SK-N-SH (cell line): Measurements from ENCODE around the gene IL15RA. TPM values are rescaled to one million over a fixed set of nuclear protein-coding genes. Genes with fewer than 3 reads are reported as not detected.

Experiments
- CTCF ChIA-PET: fragments of 300-600, 350-600 bp; formaldehyde crosslinking; extraction: SDS; loops from one replicate; lab custom pipeline; 2021; lab: Yijun Ruan, JAX
- POLR2A ChIA-PET: fragments of 350-600 bp; sonication (Branson Sonifier 250); formaldehyde crosslinking; extraction: SDS; loops from one replicate; lab custom pipeline; 2020; ENCODE audit warnings: antibody characterized with exemption, inconsistent platforms; lab: Yijun Ruan, JAX
- DNase-seq: peaks from one replicate; pipeline ENCODE4 v3.0.0; 2012
- H2AFZ ChIP-seq: fragments of 200-600 bp; sonication (generic); 2 replicates; pipeline ENCODE4 v1.8.1; 2016; ENCODE audit warnings: antibody characterized with exemption, mild to moderate bottlenecking, low read depth
- H3F3A ChIP-seq: fragments of 200-600 bp; sonication (generic); replicated peaks from 2 replicates; pipeline ENCODE3; 2016; ENCODE audit warnings: antibody characterized with exemption, mild to moderate bottlenecking; ENCODE audit not compliant: insufficient read depth
- H3K27ac ChIP-seq, 2 experiments: fragments of 200-500 bp in 1 of 2; fragments of 200-600 bp in 1 of 2; sonication (Bioruptor generic) in 1 of 2; sonication (generic), shearing (Covaris generic) in 1 of 2; 2 replicates each; pipeline versions ENCODE4 v1.5.1 to v1.6.1; 2014 to 2016; ENCODE audit warnings: low read depth in 2 of 2, inconsistent platforms in 1 of 2, low read length in 1 of 2, mild to moderate bottlenecking in 1 of 2, mixed read lengths in 1 of 2
- H3K27me3 ChIP-seq: fragments of 200-600 bp; sonication (generic), shearing (Covaris generic); 2 replicates; pipeline ENCODE4 v1.6.1; 2016; ENCODE audit warnings: mixed run types; ENCODE audit not compliant: insufficient read depth
- H3K36me3 ChIP-seq, 2 experiments: fragments of 200-500 bp in 1 of 2; fragments of 200-600 bp in 1 of 2; sonication (Bioruptor generic) in 1 of 2; sonication (generic) in 1 of 2; replicated peaks in 1 of 2; 2 replicates each; pipeline versions ENCODE3 to v1.5.1; 2014 to 2016; ENCODE audit warnings: low read length in 1 of 2, mild to moderate bottlenecking in 1 of 2; ENCODE audit not compliant: insufficient read depth in 2 of 2, control insufficient read depth in 1 of 2
- H3K4me1 ChIP-seq, 2 experiments: fragments of 200-500 bp in 1 of 2; fragments of 200-600 bp in 1 of 2; sonication (Bioruptor generic) in 1 of 2; sonication (generic), shearing (Covaris generic) in 1 of 2; 2 replicates each; pipeline versions ENCODE4 v1.5.1 to v1.6.1; 2014 to 2016; ENCODE audit warnings: low read depth in 1 of 2, low read length in 1 of 2, mixed run types in 1 of 2; ENCODE audit not compliant: insufficient read depth in 2 of 2, control insufficient read depth in 1 of 2
- H3K4me2 ChIP-seq: fragments of 200-600 bp; sonication (generic), shearing (Covaris generic); 2 replicates; pipeline ENCODE4 v1.6.1; 2017; ENCODE audit warnings: mixed run types
- H3K4me3 ChIP-seq, 2 experiments: fragments of 200-500 bp in 1 of 2; fragments of 200-600 bp in 1 of 2; sonication (Bioruptor generic) in 1 of 2; sonication (generic), shearing (Covaris generic) in 1 of 2; 2 replicates each; pipeline versions ENCODE4 v1.5.1 to v1.8.1; 2014 to 2016; ENCODE audit warnings: low read depth in 2 of 2, inconsistent platforms in 1 of 2, low read length in 1 of 2, mild to moderate bottlenecking in 1 of 2, mixed read lengths in 1 of 2, moderate library complexity in 1 of 2
- H3K79me2 ChIP-seq: fragments of 200-600 bp; sonication (generic); 2 replicates; pipeline ENCODE4 v1.8.1; 2017; ENCODE audit warnings: mild to moderate bottlenecking; ENCODE audit not compliant: insufficient read depth
- H3K9ac ChIP-seq: fragments of 200-600 bp; sonication (generic); 2 replicates; pipeline ENCODE4 v1.6.1; 2017; ENCODE audit warnings: mixed run types
- H3K9me2 ChIP-seq: fragments of 200-600 bp; sonication (generic); 2 replicates; pipeline ENCODE4 v1.6.1; 2017; ENCODE audit warnings: mixed run types
- H3K9me3 ChIP-seq: fragments of 200-600 bp; sonication (generic); 2 replicates; pipeline ENCODE4 v1.6.1; 2017; ENCODE audit warnings: mixed run types, mild to moderate bottlenecking, moderate library complexity
- H4K20me1 ChIP-seq: fragments of 200-600 bp; sonication (generic); 2 replicates; pipeline ENCODE4 v1.6.1; 2017; ENCODE audit warnings: mild to moderate bottlenecking, mixed run types; ENCODE audit not compliant: insufficient read depth
- ELF1 ChIP-seq: IDR thresholded peaks from 2 replicates; pipeline ENCODE4 v1.4.0; 2012
- EP300 ChIP-seq, 2 experiments: IDR thresholded peaks; 2 replicates each; pipeline versions ENCODE4 v1.4.0 to v1.6.1; 2012; ENCODE audit warnings: borderline replicate concordance in 1 of 2, low read depth in 1 of 2, low read length in 1 of 2
- FOXJ3 ChIP-seq: sonication (generic); formaldehyde crosslinking; IDR thresholded peaks from 2 replicates; pipeline ENCODE4 v1.5.1; 2020; ENCODE audit warnings: mild to moderate bottlenecking, missing genetic modification reagents
- FOXM1 ChIP-seq: IDR thresholded peaks from 2 replicates; pipeline ENCODE4 v1.4.0; 2012; ENCODE audit warnings: low read depth, mild to moderate bottlenecking
- GATA2 ChIP-seq: sonication (generic); formaldehyde crosslinking; IDR thresholded peaks from 2 replicates; pipeline ENCODE4 v1.5.0; 2020; ENCODE audit warnings: mild to moderate bottlenecking, missing genetic modification reagents
- JUND ChIP-seq: IDR thresholded peaks from 2 replicates; pipeline ENCODE4 v1.4.0; 2012
- MXI1 ChIP-seq: IDR thresholded peaks from 2 replicates; pipeline ENCODE4 v1.6.1; 2012; ENCODE audit warnings: mild to moderate bottlenecking, low read depth, low read length, improper control_type of control experiment
- NRF1 ChIP-seq: IDR thresholded peaks from 2 replicates; pipeline ENCODE4 v1.6.1; 2012; ENCODE audit warnings: low read depth, mild to moderate bottlenecking, low read length
- POLR2AphosphoS5 ChIP-seq: IDR thresholded peaks from 2 replicates; pipeline ENCODE4 v1.6.1; 2012; ENCODE audit warnings: low read depth, low read length
- SIN3A ChIP-seq: IDR thresholded peaks from 2 replicates; pipeline ENCODE4 v1.6.1; 2012; ENCODE audit warnings: low read depth, mild to moderate bottlenecking, low read length, moderate library complexity, borderline replicate concordance
- SMC3 ChIP-seq: IDR thresholded peaks from 2 replicates; pipeline ENCODE4 v1.6.1; 2012; ENCODE audit warnings: low read depth, low read length, improper control_type of control experiment
- TAF1 ChIP-seq: IDR thresholded peaks from 2 replicates; pipeline ENCODE4 v1.6.1; 2012; ENCODE audit warnings: low read depth, mild to moderate bottlenecking, low read length, moderate library complexity, borderline replicate concordance
- TCF12 ChIP-seq: IDR thresholded peaks from 2 replicates; pipeline ENCODE4 v1.4.0; 2012
- USF2 ChIP-seq: fragments of 150-350 bp; IDR thresholded peaks from 2 replicates; pipeline ENCODE4 v1.6.1; 2017; ENCODE audit warnings: antibody characterized with exemption, low read length, low read depth, borderline replicate concordance
- ZBTB33 ChIP-seq: IDR thresholded peaks from 2 replicates; pipeline ENCODE4 v1.4.0; 2012; ENCODE audit warnings: low read depth, borderline replicate concordance
- WGBS: methylation state at CpG from one replicate; pipeline ENCODE4 v1.1.6; 2017; ENCODE audit warnings: low lambda C conversion rate; 5-methylcytosine and 5-hydroxymethylcytosine counted together
- polyA plus RNA-seq, 3 experiments: library from polyadenylated mRNA; depleted of rRNA; stranded (reverse); fragments of >200 nt; gene quantifications; 2 replicates each; pipeline ENCODE4 v1.2.3, GENCODE V29; 2012
- TF ChIP-seq, protein P1 (sequence below): IDR thresholded peaks from 2 replicates; pipeline ENCODE4; 2012
- TF ChIP-seq, protein P2 (sequence below): fragments of 200-600 bp; sonication (generic); IDR thresholded peaks from 2 replicates; pipeline ENCODE4 v1.6.1; 2017; ENCODE audit warnings: antibody characterized with exemption, mild to moderate bottlenecking, moderate library complexity

The IL15RA gene
- polyA plus RNA-seq, 1 of the 3 experiments (the other 2 are of a cell fraction): 2.1 TPM

GRCh38 chr10:5953676-5954075 is 23.7 kb downstream of the IL15RA start:
- ChIA-PET POLR2A (interaction anchor here (0.6 kb wide), 1 partner anchor 31 kb away, joined by 5 read pairs; no protein-coding TSS in a partner anchor), CTCF (interaction anchor here (1.6 to 1.9 kb wide), 2 partner anchors 61 to 133 kb away, joined by 4 to 6 read pairs; no protein-coding TSS in a partner anchor)
- TF ChIP-seq MXI1 (no peak), USF2 (no peak), ELF1 (no peak), SMC3 (no peak), TAF1 (no peak), NRF1 (no peak), GATA2 (no peak), POLR2AphosphoS5 (no peak), TCF12 (no peak), FOXM1 (no peak), FOXJ3 (CRISPR knock-in tag) (no peak), SIN3A (no peak), EP300 (IDR thresholded peaks at IDR 0.05; ENCODE audit: borderline replicate concordance in 1 of 2, low read depth in 1 of 2, low read length in 1 of 2) (no peak), JUND (no peak), ZBTB33 (no peak)
- TF ChIP-seq, protein P1, sequence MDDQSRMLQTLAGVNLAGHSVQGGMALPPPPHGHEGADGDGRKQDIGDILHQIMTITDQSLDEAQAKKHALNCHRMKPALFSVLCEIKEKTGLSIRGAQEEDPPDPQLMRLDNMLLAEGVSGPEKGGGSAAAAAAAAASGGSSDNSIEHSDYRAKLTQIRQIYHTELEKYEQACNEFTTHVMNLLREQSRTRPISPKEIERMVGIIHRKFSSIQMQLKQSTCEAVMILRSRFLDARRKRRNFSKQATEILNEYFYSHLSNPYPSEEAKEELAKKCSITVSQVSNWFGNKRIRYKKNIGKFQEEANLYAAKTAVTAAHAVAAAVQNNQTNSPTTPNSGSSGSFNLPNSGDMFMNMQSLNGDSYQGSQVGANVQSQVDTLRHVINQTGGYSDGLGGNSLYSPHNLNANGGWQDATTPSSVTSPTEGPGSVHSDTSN: no peak
- TF ChIP-seq, protein P2, sequence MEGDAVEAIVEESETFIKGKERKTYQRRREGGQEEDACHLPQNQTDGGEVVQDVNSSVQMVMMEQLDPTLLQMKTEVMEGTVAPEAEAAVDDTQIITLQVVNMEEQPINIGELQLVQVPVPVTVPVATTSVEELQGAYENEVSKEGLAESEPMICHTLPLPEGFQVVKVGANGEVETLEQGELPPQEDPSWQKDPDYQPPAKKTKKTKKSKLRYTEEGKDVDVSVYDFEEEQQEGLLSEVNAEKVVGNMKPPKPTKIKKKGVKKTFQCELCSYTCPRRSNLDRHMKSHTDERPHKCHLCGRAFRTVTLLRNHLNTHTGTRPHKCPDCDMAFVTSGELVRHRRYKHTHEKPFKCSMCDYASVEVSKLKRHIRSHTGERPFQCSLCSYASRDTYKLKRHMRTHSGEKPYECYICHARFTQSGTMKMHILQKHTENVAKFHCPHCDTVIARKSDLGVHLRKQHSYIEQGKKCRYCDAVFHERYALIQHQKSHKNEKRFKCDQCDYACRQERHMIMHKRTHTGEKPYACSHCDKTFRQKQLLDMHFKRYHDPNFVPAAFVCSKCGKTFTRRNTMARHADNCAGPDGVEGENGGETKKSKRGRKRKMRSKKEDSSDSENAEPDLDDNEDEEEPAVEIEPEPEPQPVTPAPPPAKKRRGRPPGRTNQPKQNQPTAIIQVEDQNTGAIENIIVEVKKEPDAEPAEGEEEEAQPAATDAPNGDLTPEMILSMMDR: no peak
- Histone ChIP-seq H4K20me1 (no peaks in the 10 kb centered on the region), H2AFZ (no peak overlapping the region), H3K79me2 (no peaks in the 10 kb centered on the region), H3K36me3 (no peaks in the 10 kb centered on the region), H3K27me3 (no peaks in the 10 kb centered on the region), H3K27ac (no peak overlapping the region), H3K4me1 (no peaks in the 10 kb centered on the region), H3K9ac (no peak overlapping the region), H3K4me3 (no peak overlapping the region), H3K4me2 (no peak overlapping the region), H3F3A (peaks cover 5% of the 10 kb centered on the region), H3K9me3 (no peaks in the 10 kb centered on the region), H3K9me2 (no peaks in the 10 kb centered on the region)
- DNase-seq: no peak
- 70% methylated on average over 4 of the region's 5 CpGs for WGBS
